ENCODE data around the gene TLE6. TPM values are rescaled to one million over a fixed set of nuclear protein-coding genes. Genes with fewer than 3 reads are reported as not detected.

Gene TLE6
- total and polyA plus RNA-seq, 2 of the 8 experiments (the other 6 are each of a cell fraction or from before 2014, with no cell fraction given), result 2.5 to 2.9 TPM

DNA sequence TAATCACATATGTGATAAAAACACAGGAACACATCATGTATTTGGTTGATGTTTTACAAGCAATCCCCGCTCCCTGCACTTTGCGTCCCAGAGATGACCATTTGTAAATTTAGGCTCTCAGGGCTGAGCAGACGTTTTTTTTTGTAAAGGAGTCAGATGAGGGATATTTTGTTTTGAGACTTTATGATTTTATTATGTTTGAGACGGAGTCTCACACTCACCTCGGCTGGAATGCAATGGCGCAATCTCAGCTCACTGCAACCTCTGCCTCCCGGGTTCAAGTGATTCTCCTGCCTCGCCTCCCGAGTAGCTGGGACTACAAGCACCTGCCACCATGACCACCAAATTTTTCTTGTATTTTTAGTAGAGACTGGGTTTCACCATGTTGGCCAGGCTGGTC is 1.4 kb downstream of the TLE6 start (continued):
- TF ChIP-seq, protein P1, sequence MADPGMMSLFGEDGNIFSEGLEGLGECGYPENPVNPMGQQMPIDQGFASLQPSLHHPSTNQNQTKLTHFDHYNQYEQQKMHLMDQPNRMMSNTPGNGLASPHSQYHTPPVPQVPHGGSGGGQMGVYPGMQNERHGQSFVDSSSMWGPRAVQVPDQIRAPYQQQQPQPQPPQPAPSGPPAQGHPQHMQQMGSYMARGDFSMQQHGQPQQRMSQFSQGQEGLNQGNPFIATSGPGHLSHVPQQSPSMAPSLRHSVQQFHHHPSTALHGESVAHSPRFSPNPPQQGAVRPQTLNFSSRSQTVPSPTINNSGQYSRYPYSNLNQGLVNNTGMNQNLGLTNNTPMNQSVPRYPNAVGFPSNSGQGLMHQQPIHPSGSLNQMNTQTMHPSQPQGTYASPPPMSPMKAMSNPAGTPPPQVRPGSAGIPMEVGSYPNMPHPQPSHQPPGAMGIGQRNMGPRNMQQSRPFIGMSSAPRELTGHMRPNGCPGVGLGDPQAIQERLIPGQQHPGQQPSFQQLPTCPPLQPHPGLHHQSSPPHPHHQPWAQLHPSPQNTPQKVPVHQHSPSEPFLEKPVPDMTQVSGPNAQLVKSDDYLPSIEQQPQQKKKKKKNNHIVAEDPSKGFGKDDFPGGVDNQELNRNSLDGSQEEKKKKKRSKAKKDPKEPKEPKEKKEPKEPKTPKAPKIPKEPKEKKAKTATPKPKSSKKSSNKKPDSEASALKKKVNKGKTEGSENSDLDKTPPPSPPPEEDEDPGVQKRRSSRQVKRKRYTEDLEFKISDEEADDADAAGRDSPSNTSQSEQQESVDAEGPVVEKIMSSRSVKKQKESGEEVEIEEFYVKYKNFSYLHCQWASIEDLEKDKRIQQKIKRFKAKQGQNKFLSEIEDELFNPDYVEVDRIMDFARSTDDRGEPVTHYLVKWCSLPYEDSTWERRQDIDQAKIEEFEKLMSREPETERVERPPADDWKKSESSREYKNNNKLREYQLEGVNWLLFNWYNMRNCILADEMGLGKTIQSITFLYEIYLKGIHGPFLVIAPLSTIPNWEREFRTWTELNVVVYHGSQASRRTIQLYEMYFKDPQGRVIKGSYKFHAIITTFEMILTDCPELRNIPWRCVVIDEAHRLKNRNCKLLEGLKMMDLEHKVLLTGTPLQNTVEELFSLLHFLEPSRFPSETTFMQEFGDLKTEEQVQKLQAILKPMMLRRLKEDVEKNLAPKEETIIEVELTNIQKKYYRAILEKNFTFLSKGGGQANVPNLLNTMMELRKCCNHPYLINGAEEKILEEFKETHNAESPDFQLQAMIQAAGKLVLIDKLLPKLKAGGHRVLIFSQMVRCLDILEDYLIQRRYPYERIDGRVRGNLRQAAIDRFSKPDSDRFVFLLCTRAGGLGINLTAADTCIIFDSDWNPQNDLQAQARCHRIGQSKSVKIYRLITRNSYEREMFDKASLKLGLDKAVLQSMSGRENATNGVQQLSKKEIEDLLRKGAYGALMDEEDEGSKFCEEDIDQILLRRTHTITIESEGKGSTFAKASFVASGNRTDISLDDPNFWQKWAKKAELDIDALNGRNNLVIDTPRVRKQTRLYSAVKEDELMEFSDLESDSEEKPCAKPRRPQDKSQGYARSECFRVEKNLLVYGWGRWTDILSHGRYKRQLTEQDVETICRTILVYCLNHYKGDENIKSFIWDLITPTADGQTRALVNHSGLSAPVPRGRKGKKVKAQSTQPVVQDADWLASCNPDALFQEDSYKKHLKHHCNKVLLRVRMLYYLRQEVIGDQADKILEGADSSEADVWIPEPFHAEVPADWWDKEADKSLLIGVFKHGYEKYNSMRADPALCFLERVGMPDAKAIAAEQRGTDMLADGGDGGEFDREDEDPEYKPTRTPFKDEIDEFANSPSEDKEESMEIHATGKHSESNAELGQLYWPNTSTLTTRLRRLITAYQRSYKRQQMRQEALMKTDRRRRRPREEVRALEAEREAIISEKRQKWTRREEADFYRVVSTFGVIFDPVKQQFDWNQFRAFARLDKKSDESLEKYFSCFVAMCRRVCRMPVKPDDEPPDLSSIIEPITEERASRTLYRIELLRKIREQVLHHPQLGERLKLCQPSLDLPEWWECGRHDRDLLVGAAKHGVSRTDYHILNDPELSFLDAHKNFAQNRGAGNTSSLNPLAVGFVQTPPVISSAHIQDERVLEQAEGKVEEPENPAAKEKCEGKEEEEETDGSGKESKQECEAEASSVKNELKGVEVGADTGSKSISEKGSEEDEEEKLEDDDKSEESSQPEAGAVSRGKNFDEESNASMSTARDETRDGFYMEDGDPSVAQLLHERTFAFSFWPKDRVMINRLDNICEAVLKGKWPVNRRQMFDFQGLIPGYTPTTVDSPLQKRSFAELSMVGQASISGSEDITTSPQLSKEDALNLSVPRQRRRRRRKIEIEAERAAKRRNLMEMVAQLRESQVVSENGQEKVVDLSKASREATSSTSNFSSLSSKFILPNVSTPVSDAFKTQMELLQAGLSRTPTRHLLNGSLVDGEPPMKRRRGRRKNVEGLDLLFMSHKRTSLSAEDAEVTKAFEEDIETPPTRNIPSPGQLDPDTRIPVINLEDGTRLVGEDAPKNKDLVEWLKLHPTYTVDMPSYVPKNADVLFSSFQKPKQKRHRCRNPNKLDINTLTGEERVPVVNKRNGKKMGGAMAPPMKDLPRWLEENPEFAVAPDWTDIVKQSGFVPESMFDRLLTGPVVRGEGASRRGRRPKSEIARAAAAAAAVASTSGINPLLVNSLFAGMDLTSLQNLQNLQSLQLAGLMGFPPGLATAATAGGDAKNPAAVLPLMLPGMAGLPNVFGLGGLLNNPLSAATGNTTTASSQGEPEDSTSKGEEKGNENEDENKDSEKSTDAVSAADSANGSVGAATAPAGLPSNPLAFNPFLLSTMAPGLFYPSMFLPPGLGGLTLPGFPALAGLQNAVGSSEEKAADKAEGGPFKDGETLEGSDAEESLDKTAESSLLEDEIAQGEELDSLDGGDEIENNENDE (IDR thresholded peaks at IDR 0.05; ENCODE audit: insufficient replicate concordance, low read length), result no peak
- TF ChIP-seq, protein P2, sequence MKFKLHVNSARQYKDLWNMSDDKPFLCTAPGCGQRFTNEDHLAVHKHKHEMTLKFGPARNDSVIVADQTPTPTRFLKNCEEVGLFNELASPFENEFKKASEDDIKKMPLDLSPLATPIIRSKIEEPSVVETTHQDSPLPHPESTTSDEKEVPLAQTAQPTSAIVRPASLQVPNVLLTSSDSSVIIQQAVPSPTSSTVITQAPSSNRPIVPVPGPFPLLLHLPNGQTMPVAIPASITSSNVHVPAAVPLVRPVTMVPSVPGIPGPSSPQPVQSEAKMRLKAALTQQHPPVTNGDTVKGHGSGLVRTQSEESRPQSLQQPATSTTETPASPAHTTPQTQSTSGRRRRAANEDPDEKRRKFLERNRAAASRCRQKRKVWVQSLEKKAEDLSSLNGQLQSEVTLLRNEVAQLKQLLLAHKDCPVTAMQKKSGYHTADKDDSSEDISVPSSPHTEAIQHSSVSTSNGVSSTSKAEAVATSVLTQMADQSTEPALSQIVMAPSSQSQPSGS (IDR thresholded peaks at IDR 0.05; ENCODE audit: low read length), result no peak
- TF ChIP-seq HDAC2 (IDR thresholded peaks at IDR 0.05; ENCODE audit: borderline replicate concordance in 1 of 2, low read depth in 2 of 2, low read length in 2 of 2) (no peak), MAFK (IDR thresholded peaks at IDR 0.05; ENCODE audit: low read depth, low read length) (no peak), BACH1 (IDR thresholded peaks at IDR 0.05; ENCODE audit: low read length) (no peak), ZNF274 (IDR thresholded peaks at IDR 0.05; ENCODE audit: borderline replicate concordance, extremely low read depth, low read length) (no peak), SP4 (IDR thresholded peaks at IDR 0.05; ENCODE audit: low read length) (no peak), CHD1 (IDR thresholded peaks at IDR 0.05; ENCODE audit: low read depth, low read length) (no peak), ASH2L (IDR thresholded peaks at IDR 0.05; ENCODE audit: low read length) (no peak)
